Activated CD8-positive, alpha-beta memory T cell treated with anti-CD3 and anti-CD28 coated beads for 36 hours (primary cell): ENCODE results near the gene SLPI. TPM values are rescaled to one million over a fixed set of nuclear protein-coding genes. Genes with fewer than 3 reads are reported as not detected.

Source experiments
- CTCF ChIA-PET: fragments of 350-600 bp; sonication (Branson Sonifier 250); formaldehyde crosslinking; loops from one replicate; lab custom pipeline; 2021; ENCODE audit warnings: antibody characterized with exemption; lab: Charles Lee
- POLR2A ChIA-PET: fragments of 350-600 bp; sonication (Branson Sonifier 250); formaldehyde crosslinking; loops from one replicate; lab custom pipeline; 2021; ENCODE audit warnings: antibody characterized with exemption; lab: Charles Lee
- total RNA-seq, 2 experiments: library from RNA; stranded (reverse); gene quantifications; one replicate each; pipeline ENCODE4 v1.2.3, GENCODE V29; 2021

SLPI gene
- total RNA-seq, 2 experiments from 2014 or later = not detected

DNA sequence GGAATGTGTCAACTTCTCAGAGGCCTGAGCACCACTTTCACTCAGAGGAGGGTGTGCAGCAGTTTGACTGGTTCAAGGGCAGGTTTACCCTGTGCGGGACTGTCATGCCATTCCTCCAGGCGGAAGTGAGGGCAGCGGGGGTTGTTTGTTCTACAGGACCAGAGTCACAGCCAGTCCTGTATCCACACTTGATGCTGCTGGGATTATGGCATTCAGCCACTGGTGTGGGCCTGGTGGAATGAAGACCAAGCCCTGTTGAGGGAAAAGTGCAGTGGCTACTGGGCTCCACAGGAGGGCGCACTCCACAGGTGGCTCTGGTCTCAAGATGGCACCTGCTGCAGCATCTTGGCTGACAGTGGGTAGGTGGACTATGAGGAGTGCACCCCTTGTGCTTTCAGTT is 18.4 kb downstream of the SLPI start:
- ChIA-PET POLR2A (no interaction called here), CTCF (no interaction called here)

DNA sequence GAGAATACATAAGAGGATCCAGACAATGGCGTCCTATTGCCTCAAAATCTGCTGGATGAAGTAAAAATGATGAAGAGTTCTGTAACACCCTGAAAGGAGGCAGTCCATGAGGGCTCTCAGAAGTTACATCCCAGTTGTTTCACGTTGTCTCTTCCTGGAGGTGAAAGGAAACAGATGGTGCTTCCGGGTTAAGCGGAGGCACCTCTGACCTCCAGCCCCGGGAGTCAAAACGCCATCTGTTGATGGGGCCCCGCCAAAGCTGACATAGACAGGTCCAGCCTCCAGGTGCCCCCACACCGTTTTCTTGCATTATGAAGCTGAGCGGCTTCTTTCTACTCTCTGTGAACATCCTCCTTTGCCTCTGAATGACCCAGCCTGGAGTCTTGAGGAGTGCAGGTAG is 23.7 kb downstream of the SLPI start:
- CTCF ChIA-PET = no interaction called here
- POLR2A ChIA-PET = no interaction called here

DNA sequence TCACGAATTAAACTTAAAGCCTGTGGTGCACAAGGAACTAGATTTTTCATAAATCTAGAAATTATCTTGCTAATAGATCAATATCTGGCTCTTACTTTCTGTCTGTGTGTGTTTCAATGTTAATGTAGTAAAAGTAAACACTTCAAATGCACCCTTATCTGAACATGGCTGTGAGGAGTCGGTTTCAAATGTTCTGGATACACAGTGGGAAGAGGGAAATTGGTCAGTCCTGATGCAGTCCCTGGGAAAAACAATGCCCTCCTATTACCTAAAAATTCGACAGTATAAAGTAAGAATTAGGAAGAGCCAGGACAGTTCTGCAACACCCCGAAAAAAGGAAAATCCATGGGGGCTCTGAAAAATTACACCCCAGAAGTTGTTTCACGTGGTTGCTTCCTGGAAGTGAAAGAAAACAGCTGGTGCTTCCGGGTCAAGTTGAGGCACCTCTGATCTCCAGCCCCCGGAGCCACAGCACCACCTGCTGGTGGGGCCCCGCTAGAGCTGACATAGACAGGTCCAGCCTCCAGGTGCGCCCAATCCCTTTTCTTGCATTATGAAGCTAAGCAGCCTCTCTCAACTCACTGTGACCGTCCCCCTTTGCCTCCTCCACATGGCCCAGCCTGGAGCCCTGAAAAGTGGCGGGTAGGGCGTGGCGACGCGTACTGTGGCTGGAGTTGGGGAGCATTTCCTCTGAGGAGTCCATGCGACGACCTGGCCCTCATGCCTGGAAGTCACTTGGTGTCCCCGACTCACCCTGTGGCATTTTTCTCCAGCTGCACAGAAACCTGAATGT is 24.9 kb downstream of the SLPI start:
- ChIA-PET CTCF (interaction anchor here (0.6 to 1.1 kb wide), 4 partner anchors 8 to 91 kb away, joined by 3 read pairs; partner anchors contain the start of gene SEMG2), POLR2A (no interaction called here)

- POLR2A ChIA-PET = no interaction called here
- CTCF ChIA-PET = no interaction called here
These were observed 28.1 kb downstream of the SLPI start for GRCh38 chr20:45226287-45226686.

GRCh38 chr20:45223136-45223535 is 31.2 kb downstream of the SLPI start:
- ChIA-PET CTCF (no interaction called here), POLR2A (no interaction called here)

DNA sequence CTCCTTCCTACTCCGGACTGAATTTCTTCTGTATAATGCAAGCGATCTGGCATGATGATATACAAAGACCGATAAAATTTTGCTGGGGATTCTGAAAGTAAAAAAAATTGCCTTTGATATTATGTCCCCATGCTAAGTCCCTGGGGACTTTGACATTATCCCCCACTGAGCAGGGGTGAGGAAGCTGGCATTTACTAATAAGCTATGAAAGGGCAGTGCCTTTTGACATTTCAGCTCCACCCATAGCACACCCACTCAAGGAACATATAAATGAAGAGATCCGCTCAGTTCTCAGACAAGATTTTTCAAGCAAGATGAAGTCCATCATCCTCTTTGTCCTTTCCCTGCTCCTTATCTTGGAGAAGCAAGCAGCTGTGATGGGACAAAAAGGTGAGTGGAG is 33.3 kb downstream of the SLPI start, which contains the start of gene SEMG2:
TSS of gene SEMG2 (plus strand) at position 298 of the 400 bp plus-strand sequence. CDS start at position 315, 17 bp downstream.
- ChIA-PET POLR2A (no interaction called here), CTCF (interaction anchor here (1.1 kb wide), 1 partner anchor 8 kb away, joined by 3 read pairs; no protein-coding TSS in a partner anchor)

DNA sequence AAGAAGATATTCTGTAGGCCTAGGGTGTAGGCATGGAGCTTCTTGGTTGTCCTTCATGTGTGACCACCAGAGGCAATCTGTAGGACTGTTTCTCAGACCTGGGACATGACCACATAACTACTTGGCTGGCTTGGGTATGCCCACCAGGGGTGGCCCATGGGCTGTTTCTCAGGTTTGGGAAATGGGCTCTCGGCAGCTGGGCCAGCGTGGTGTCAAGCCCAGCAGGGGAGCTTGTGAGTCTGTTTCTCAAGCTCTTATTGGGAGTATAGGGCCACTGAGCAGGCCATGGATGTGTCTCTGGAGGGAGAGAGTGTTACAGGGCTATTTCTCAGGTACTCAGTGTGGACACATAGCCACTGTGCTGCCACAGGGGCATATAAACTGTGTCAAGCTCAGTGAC is 35.7 kb downstream of the SLPI start:
- ChIA-PET POLR2A (no interaction called here), CTCF (no interaction called here)

DNA sequence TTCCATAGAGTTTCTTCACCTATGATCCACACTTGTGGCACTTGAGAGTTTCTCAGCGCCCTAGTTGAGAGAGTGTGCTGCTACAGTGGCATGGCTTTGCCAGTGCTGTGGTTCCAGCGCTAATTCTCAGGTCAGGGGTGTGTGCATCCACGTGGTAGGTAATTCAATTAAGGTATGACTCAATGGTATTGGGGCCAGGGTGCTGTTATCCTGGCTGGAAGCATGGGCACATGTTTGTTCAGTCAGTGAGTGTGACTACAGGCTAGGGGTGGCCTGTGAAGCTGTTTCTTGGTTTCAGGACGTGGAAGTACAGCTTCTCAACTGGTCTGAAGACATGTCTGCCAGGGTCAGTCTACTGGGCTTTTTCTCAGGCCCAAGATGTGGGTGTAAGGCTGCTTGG is 36.2 kb downstream of the SLPI start:
- POLR2A ChIA-PET = no interaction called here
- CTCF ChIA-PET = no interaction called here

- POLR2A ChIA-PET = no interaction called here
These were observed 41.5 kb downstream of the SLPI start for GRCh38 chr20:45212836-45213235.

DNA sequence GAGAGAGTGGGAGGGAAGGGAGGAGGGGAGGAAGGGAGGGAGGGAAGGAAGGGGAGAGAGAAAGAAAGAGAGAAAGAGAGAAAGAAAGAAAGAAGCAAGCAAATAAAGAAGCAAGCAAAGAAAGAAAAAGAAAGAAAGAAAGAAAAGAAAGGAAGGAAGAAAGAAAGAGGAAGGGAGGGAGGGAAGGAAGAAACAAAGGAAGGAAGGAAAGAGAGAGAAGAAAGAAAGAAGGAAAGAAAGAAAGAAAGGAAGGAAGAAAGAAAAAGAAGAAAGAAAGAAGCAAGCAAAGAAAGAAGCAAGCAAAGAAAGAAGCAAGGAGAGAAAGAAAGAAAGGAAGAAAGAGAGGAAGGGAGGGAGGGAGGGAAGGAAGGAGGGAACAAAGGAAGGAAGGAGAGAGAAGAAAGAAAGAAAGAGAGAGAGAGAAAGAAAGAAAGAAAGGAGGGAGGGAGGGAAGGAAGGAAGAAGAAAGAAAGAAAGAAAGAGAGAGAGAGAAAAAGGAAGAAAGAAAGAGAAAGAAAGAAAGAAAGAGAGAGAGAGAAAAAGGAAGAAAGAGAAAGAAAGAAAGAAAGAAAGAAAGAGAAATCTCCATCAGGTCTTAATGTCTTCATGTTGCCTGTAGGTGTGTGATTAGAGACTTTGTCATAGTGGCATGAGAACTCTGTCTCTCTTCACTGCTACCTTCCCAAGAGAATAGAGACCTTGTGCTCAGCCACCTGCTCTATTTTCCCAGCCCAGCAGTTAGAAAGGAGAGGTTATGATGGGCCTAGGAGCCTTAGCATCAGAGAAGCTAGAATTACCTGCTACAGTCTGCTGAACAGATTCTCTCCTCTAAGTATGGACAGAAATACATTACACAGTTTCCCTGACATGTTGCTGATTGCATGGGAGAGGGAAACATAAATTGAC is 42.5 kb downstream of the SLPI start:
- POLR2A ChIA-PET = no interaction called here
- CTCF ChIA-PET = no interaction called here

More at GRCh38 chr20:45212836-45213235, 41.5 kb downstream of the SLPI start:
- CTCF ChIA-PET = no interaction called here

GRCh38 chr20:45209924-45210323 is 44.4 kb downstream of the SLPI start:
- ChIA-PET CTCF (no interaction called here), POLR2A (no interaction called here)

GRCh38 chr20:45206725-45207124 is 47.6 kb downstream of the SLPI start, which contains the start of gene SEMG1:
SEMG1 (plus strand) TSS chr20:45207033; CDS start chr20:45207054, 21 bp downstream.
- POLR2A ChIA-PET = no interaction called here
- CTCF ChIA-PET = no interaction called here

Other genes with a start within 250 kb of the SLPI start
- under 1 TPM; 0.52 to 0.70 TPM for gene KCNS1, start 153.4 kb downstream of the SLPI start, total RNA-seq
- not detected for gene WFDC5, start 139.4 kb downstream of the SLPI start, total RNA-seq
- gene WFDC12, start 130.1 kb downstream of the SLPI start, total RNA-seq = not detected
- gene PI3, start 79.7 kb downstream of the SLPI start, total RNA-seq = not detected
- gene SEMG1, start 47.5 kb downstream of the SLPI start, total RNA-seq = not detected
- gene SEMG2, start 33.2 kb downstream of the SLPI start, total RNA-seq = not detected
- gene RBPJL, start 52.3 kb upstream of the SLPI start, total RNA-seq = not detected
- gene MATN4, start 53.7 kb upstream of the SLPI start, total RNA-seq = under 1 TPM; 0.32 to 0.36 TPM
- gene SDC4, start 93.9 kb upstream of the SLPI start, total RNA-seq = 10 to 100 TPM; 88.0 to 88.3 TPM
- 10 to 100 TPM; 33.2 to 38.8 TPM for gene SYS1, start 108.6 kb upstream of the SLPI start, total RNA-seq
- gene TP53TG5, start 123.8 kb upstream of the SLPI start, total RNA-seq = under 1 TPM in 1 of 2 experiments, not detected in 1; 0.19 TPM
- gene DBNDD2, start 153.7 kb upstream of the SLPI start, total RNA-seq = 10 to 100 TPM; 10.4 to 10.6 TPM
- gene PIGT, start 161.6 kb upstream of the SLPI start, total RNA-seq = 10 to 100 TPM; 76.6 to 80.1 TPM
- gene WFDC2, start 215.2 kb upstream of the SLPI start, total RNA-seq = not detected